ENCODE results near the gene CBX4. TPM values are rescaled to one million over a fixed set of nuclear protein-coding genes. Genes with fewer than 3 reads are reported as not detected.

Gene CBX4
- total and polyA plus RNA-seq, 5 donors: 19.8 to 32.6 (median 29.5) TPM

Other genes starting within 250 kb of the CBX4 start
- not detected for gene RBFOX3, start 228.4 kb downstream of the CBX4 start, total RNA-seq
- gene RBFOX3, start 228.4 kb downstream of the CBX4 start, polyA plus RNA-seq: 0.05 TPM
- gene ENPP7, start 108.5 kb downstream of the CBX4 start, total RNA-seq: not detected
- gene ENPP7, start 108.5 kb downstream of the CBX4 start, polyA plus RNA-seq: not detected
- 1 to 10 TPM; 1.5 to 3.5 (median 2.4) TPM for gene CBX2, start 61.3 kb downstream of the CBX4 start, total RNA-seq
- gene CBX2, start 61.3 kb downstream of the CBX4 start, polyA plus RNA-seq: 2.4 TPM
- gene CBX8, start 42.4 kb downstream of the CBX4 start, total RNA-seq: 1 to 10 TPM; 2.4 to 7.3 (median 5.5) TPM
- gene CBX8, start 42.4 kb downstream of the CBX4 start, polyA plus RNA-seq: 3.8 TPM
- gene TBC1D16, start 196.4 kb upstream of the CBX4 start, total RNA-seq: 10 to 100 TPM; 18.5 to 27.8 (median 22.1) TPM
- gene TBC1D16, start 196.4 kb upstream of the CBX4 start, polyA plus RNA-seq: 9.9 TPM
- 1 to 10 TPM; 6.9 to 10.0 (median 7.9) TPM for gene CCDC40, start 197.2 kb upstream of the CBX4 start, total RNA-seq
- 4.9 TPM for gene CCDC40, start 197.2 kb upstream of the CBX4 start, polyA plus RNA-seq

Data from right cardiac atrium (tissue), 5 donors.